HCT116 (cell line): ENCODE measurements around the gene LSM7. TPM values are rescaled to one million over a fixed set of nuclear protein-coding genes. Genes with fewer than 3 reads are reported as not detected.

Source experiments
- ATAC-seq: fragments of 200-7000 bp; cut with Tn5 transposase; 2 replicates; pipeline ENCODE4 v1.9.1; 2020; ENCODE audit warnings: mild to moderate bottlenecking, moderate library complexity
- BruUV-seq: library from RNA; stranded (reverse); fragments of 400-500 nt; replicated peaks from 2 replicates; lab custom pipeline; 2021; lab: Mats Ljungman, UMichigan
- CTCF ChIA-PET: fragments of 300-600 bp; sonication (Branson Sonifier 250); formaldehyde crosslinking; loops from one replicate; lab custom pipeline; 2021; ENCODE audit warnings: antibody characterized with exemption; lab: Charles Lee
- POLR2A ChIA-PET: fragments of 300-600, 350-600 bp; sonication (Branson Sonifier 250); formaldehyde crosslinking; loops from one replicate; lab custom pipeline; 2021; ENCODE audit warnings: antibody characterized with exemption; lab: Charles Lee
- RAD21 ChIA-PET, 2 experiments: fragments of 300-600 bp; sonication (Branson Sonifier 250); formaldehyde crosslinking; loops; one replicate each; lab custom pipeline; 2023; ENCODE audit warnings: low total read pairs in 2 of 2; ENCODE audit not compliant: uncharacterized antibody in 2 of 2, unreplicated experiment in 2 of 2, low non-redundant PET in 1 of 2; lab: Charles Lee
- DNase-seq: peaks from one replicate; pipeline ENCODE4 v3.0.0-alpha.2; 2010; ENCODE audit warnings: low read depth, low spot score
- H2AFZ ChIP-seq: fragments of 200-600 bp; shearing (Covaris generic), sonication (generic); 2 replicates; pipeline ENCODE4 v1.6.1; 2017; ENCODE audit warnings: low read depth, mixed run types, mixed read lengths, antibody characterized with exemption, low read length; ENCODE audit not compliant: poor library complexity, severe bottlenecking
- H3K27ac ChIP-seq: 2 replicates; pipeline ENCODE4 v1.5.1; 2012; ENCODE audit warnings: low read depth, low read length
- H3K27me3 ChIP-seq: fragments of 200-600 bp; sonication (generic); 2 replicates; pipeline ENCODE4 v1.6.1; 2016; ENCODE audit warnings: mixed run types, low read length, mixed read lengths; ENCODE audit not compliant: insufficient read depth
- H3K36me3 ChIP-seq, 2 experiments: fragments of 200-500 bp in 1 of 2; fragments of 200-600 bp in 1 of 2; sonication (Bioruptor generic) in 1 of 2; sonication (generic) in 1 of 2; 2 replicates each; pipeline versions ENCODE4 v1.5.1 to v1.6.1; 2014 to 2016; ENCODE audit warnings: low read length in 2 of 2, inconsistent platforms in 1 of 2, mixed read lengths in 1 of 2, mixed run types in 1 of 2; ENCODE audit not compliant: insufficient read depth in 2 of 2, control insufficient read depth in 1 of 2
- H3K4me1 ChIP-seq, 2 experiments: fragments of 200-600 bp in 1 of 2; sonication (generic) in 1 of 2; 2 replicates each; pipeline versions ENCODE4 v1.5.1 to v1.6.1; 2012 to 2017; ENCODE audit warnings: low read length in 2 of 2, inconsistent platforms in 1 of 2, mild to moderate bottlenecking in 1 of 2, mixed read lengths in 1 of 2, mixed run types in 1 of 2, moderate library complexity in 1 of 2; ENCODE audit not compliant: insufficient read depth in 2 of 2, control insufficient read depth in 1 of 2
- H3K4me2 ChIP-seq: fragments of 200-600 bp; sonication (generic); 2 replicates; pipeline ENCODE4 v1.6.1; 2017; ENCODE audit warnings: mixed run types, low read length, mixed read lengths
- H3K4me3 ChIP-seq, 2 experiments: fragments of 200-600 bp in 1 of 2; sonication (generic) in 1 of 2; replicated peaks in 1 of 2; 2 replicates each; pipeline ENCODE4 v1.5.1; 2011 to 2016; ENCODE audit warnings: low read length in 2 of 2, control low read depth in 1 of 2, low read depth in 1 of 2, mild to moderate bottlenecking in 1 of 2, mixed read lengths in 1 of 2, mixed run types in 1 of 2
- H3K79me2 ChIP-seq: fragments of 200-600 bp; sonication (generic); 2 replicates; pipeline ENCODE4 v1.6.1; 2017; ENCODE audit warnings: mild to moderate bottlenecking, mixed run types, low read length, moderate library complexity, mixed read lengths; ENCODE audit not compliant: insufficient read depth
- H3K9ac ChIP-seq: fragments of 200-600 bp; sonication (generic); 2 replicates; pipeline ENCODE4 v1.6.1; 2016; ENCODE audit warnings: low read length, mixed read lengths
- H3K9me2 ChIP-seq: fragments of 200-600 bp; sonication (generic), shearing (Covaris generic); 2 replicates; pipeline ENCODE4 v1.6.1; 2017; ENCODE audit warnings: mixed run types, mild to moderate bottlenecking, moderate library complexity; ENCODE audit not compliant: insufficient read depth
- H3K9me3 ChIP-seq, 2 experiments: fragments of 200-500 bp in 1 of 2; fragments of 200-600 bp in 1 of 2; sonication (Bioruptor generic) in 1 of 2; sonication (generic) in 1 of 2; 2 replicates each; pipeline ENCODE4 v1.6.1; 2014 to 2017; ENCODE audit warnings: low read length in 2 of 2, mixed read lengths in 2 of 2, inconsistent platforms in 1 of 2, low read depth in 1 of 2, mild to moderate bottlenecking in 1 of 2, mixed run types in 1 of 2, moderate library complexity in 1 of 2; ENCODE audit not compliant: control insufficient read depth in 1 of 2, insufficient read depth in 1 of 2
- H4K20me1 ChIP-seq: fragments of 200-600 bp; sonication (generic), shearing (Covaris generic); 2 replicates; pipeline ENCODE4 v1.6.1; 2017; ENCODE audit warnings: mixed run types, mild to moderate bottlenecking, moderate library complexity; ENCODE audit not compliant: insufficient read depth
- CBX3 ChIP-seq: IDR thresholded peaks from 2 replicates; pipeline ENCODE4 v1.6.1; 2012; ENCODE audit warnings: low read depth
- CEBPB ChIP-seq: IDR thresholded peaks from 2 replicates; pipeline ENCODE4 v1.6.1; 2012; ENCODE audit warnings: low read depth
- EGR1 ChIP-seq: IDR thresholded peaks from 2 replicates; pipeline ENCODE4 v1.6.1; 2012; ENCODE audit warnings: low read depth
- EZH2phosphoT487 ChIP-seq: fragments of 200-600 bp; IDR thresholded peaks from 2 replicates; pipeline ENCODE4 v1.6.1; 2018; ENCODE audit warnings: antibody characterized with exemption, borderline replicate concordance
- FOSL1 ChIP-seq: IDR thresholded peaks from 2 replicates; pipeline ENCODE4 v1.6.1; 2012; ENCODE audit warnings: low read depth
- JUND ChIP-seq: IDR thresholded peaks from 2 replicates; pipeline ENCODE4 v1.6.1; 2012
- RAD21 ChIP-seq: IDR thresholded peaks from 2 replicates; pipeline ENCODE4 v1.6.1; 2012; ENCODE audit warnings: low read depth, mild to moderate bottlenecking
- SP1 ChIP-seq: IDR thresholded peaks from 2 replicates; pipeline ENCODE4 v1.6.1; 2012; ENCODE audit warnings: low read depth
- SRF ChIP-seq: IDR thresholded peaks from 2 replicates; pipeline ENCODE4 v1.6.1; 2012; ENCODE audit warnings: low read depth
- TCF7L2 ChIP-seq: IDR thresholded peaks from 2 replicates; pipeline ENCODE4 v1.7.0; 2011; ENCODE audit warnings: borderline replicate concordance, inconsistent platforms; ENCODE audit not compliant: insufficient read depth, insufficient read length; ENCODE audit errors: extremely low read depth
- YY1 ChIP-seq: IDR thresholded peaks from 2 replicates; pipeline ENCODE4 v1.6.1; 2011; ENCODE audit warnings: low read length, low read depth, moderate library complexity, mild to moderate bottlenecking; ENCODE audit not compliant: insufficient replicate concordance; ENCODE audit errors: extremely low read depth
- ZFX ChIP-seq: fragments of 450-650 bp; IDR thresholded peaks from 2 replicates; pipeline ENCODE4 v1.6.1; 2017
- ZNF274 ChIP-seq: fragments of 200-500 bp; sonication (Bioruptor generic); IDR thresholded peaks from 2 replicates; pipeline ENCODE4 v1.6.1; 2014; ENCODE audit warnings: mild to moderate bottlenecking, low read depth, low read length, inconsistent platforms
- intact Hi-C: fragments of 100-400 bp; cut with micrococcal nuclease; formaldehyde crosslinking; loops from 2 replicates; pipeline ENCODE4 v1.10.0; 2022
- total RNA-seq: library from RNA; stranded (reverse); gene quantifications from one replicate; pipeline ENCODE4 v1.2.1, GENCODE V29; 2021; ENCODE audit not compliant: unreplicated experiment
- TF ChIP-seq, protein P1 (sequence below): IDR thresholded peaks from 2 replicates; pipeline ENCODE4 v1.6.1; 2011; ENCODE audit warnings: mild to moderate bottlenecking, low read length, moderate library complexity; ENCODE audit not compliant: insufficient replicate concordance; ENCODE audit errors: extremely low read depth
- TF ChIP-seq, protein P2 (sequence below): IDR thresholded peaks from 2 replicates; pipeline ENCODE4 v1.6.1; 2012; ENCODE audit warnings: low read depth
- TF ChIP-seq, protein P3 (sequence below): IDR thresholded peaks from 2 replicates; pipeline ENCODE4 v1.6.1; 2012
- TF ChIP-seq, protein P4 (sequence below), 3 experiments: fragments of 200-600 bp in 1 of 3; sonication (generic) in 1 of 3; IDR thresholded peaks in 2 of 3; conservative IDR thresholded peaks in 1 of 3; 2 replicates each; pipeline ENCODE4 v1.5.1; 2012 to 2017; ENCODE audit warnings: low read depth in 2 of 3, low read length in 2 of 3, antibody characterized with exemption in 1 of 3, borderline replicate concordance in 1 of 3, control low read depth in 1 of 3, mild to moderate bottlenecking in 1 of 3, mixed read lengths in 1 of 3, mixed run types in 1 of 3, moderate library complexity in 1 of 3; ENCODE audit not compliant: insufficient read depth in 1 of 3

Gene LSM7
- total RNA-seq, 1 experiment from 2014 or later, result 190 TPM

DNA sequence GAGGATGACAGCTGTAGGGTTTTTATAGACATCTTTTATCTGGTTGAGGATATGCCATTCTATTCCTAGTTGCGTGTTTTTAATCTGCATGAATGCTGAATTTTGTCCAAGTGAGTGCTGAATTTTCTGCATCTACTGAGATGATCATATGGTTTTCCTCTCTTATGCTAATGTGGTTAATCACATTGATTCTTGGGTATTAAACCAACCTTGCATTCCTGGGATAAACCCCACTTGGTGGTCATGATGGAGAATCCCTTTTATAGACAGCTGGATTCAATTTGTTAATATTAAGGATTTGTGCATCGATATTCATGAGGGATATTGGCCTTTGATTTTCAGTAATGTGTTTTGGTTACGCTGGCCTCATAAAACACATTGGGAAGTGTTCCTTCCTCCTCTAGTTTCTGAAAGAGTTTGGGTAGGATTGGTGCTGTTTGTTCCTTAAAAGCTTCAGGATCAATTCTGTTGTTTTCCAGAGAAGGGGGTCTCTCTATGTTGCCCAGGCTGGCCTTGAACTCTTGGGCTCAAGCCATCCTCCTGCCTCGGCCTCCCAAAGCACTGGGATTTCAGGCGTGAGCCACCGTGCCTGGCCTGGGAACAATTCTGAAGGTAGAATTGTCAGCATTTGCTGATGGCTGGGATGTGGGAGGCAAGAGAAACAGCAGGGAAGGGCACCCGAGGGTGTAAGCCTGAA is 13.1 kb downstream of the LSM7 start:
- Histone ChIP-seq H3K4me1 (no peaks in the 10 kb centered on the region), H3K36me3 (no peaks in the 10 kb centered on the region), H4K20me1 (no peaks in the 10 kb centered on the region), H3K27me3 (no peaks in the 10 kb centered on the region), H3K9me3 (no peaks in the 10 kb centered on the region; a peak in 1 of 4 replicates), H3K27ac (no peak overlapping the region), H3K4me2 (no peak overlapping the region), H3K9me2 (no peaks in the 10 kb centered on the region), H3K9ac (no peak overlapping the region), H3K79me2 (no peaks in the 10 kb centered on the region), H3K4me3 (no peak overlapping the region), H2AFZ (no peak overlapping the region)
- no peak for ATAC-seq
- no peak for TF ChIP-seq ZNF274
- no peak for TF ChIP-seq JUND
- no peak for TF ChIP-seq SP1
- TF ChIP-seq, protein P1, sequence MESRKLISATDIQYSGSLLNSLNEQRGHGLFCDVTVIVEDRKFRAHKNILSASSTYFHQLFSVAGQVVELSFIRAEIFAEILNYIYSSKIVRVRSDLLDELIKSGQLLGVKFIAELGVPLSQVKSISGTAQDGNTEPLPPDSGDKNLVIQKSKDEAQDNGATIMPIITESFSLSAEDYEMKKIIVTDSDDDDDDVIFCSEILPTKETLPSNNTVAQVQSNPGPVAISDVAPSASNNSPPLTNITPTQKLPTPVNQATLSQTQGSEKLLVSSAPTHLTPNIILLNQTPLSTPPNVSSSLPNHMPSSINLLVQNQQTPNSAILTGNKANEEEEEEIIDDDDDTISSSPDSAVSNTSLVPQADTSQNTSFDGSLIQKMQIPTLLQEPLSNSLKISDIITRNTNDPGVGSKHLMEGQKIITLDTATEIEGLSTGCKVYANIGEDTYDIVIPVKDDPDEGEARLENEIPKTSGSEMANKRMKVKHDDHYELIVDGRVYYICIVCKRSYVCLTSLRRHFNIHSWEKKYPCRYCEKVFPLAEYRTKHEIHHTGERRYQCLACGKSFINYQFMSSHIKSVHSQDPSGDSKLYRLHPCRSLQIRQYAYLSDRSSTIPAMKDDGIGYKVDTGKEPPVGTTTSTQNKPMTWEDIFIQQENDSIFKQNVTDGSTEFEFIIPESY, result no peak
- TF ChIP-seq EGR1, result no peak
- TF ChIP-seq ZFX, result no peak
- no peak for TF ChIP-seq CEBPB
- TF ChIP-seq, protein P2, sequence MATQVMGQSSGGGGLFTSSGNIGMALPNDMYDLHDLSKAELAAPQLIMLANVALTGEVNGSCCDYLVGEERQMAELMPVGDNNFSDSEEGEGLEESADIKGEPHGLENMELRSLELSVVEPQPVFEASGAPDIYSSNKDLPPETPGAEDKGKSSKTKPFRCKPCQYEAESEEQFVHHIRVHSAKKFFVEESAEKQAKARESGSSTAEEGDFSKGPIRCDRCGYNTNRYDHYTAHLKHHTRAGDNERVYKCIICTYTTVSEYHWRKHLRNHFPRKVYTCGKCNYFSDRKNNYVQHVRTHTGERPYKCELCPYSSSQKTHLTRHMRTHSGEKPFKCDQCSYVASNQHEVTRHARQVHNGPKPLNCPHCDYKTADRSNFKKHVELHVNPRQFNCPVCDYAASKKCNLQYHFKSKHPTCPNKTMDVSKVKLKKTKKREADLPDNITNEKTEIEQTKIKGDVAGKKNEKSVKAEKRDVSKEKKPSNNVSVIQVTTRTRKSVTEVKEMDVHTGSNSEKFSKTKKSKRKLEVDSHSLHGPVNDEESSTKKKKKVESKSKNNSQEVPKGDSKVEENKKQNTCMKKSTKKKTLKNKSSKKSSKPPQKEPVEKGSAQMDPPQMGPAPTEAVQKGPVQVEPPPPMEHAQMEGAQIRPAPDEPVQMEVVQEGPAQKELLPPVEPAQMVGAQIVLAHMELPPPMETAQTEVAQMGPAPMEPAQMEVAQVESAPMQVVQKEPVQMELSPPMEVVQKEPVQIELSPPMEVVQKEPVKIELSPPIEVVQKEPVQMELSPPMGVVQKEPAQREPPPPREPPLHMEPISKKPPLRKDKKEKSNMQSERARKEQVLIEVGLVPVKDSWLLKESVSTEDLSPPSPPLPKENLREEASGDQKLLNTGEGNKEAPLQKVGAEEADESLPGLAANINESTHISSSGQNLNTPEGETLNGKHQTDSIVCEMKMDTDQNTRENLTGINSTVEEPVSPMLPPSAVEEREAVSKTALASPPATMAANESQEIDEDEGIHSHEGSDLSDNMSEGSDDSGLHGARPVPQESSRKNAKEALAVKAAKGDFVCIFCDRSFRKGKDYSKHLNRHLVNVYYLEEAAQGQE, result no peak
- TF ChIP-seq RAD21, result no peak
- TF ChIP-seq, protein P3, sequence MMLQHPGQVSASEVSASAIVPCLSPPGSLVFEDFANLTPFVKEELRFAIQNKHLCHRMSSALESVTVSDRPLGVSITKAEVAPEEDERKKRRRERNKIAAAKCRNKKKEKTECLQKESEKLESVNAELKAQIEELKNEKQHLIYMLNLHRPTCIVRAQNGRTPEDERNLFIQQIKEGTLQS, result no peak
- TF ChIP-seq FOSL1, result no peak
- TF ChIP-seq YY1, result no peak
- TF ChIP-seq, protein P4, sequence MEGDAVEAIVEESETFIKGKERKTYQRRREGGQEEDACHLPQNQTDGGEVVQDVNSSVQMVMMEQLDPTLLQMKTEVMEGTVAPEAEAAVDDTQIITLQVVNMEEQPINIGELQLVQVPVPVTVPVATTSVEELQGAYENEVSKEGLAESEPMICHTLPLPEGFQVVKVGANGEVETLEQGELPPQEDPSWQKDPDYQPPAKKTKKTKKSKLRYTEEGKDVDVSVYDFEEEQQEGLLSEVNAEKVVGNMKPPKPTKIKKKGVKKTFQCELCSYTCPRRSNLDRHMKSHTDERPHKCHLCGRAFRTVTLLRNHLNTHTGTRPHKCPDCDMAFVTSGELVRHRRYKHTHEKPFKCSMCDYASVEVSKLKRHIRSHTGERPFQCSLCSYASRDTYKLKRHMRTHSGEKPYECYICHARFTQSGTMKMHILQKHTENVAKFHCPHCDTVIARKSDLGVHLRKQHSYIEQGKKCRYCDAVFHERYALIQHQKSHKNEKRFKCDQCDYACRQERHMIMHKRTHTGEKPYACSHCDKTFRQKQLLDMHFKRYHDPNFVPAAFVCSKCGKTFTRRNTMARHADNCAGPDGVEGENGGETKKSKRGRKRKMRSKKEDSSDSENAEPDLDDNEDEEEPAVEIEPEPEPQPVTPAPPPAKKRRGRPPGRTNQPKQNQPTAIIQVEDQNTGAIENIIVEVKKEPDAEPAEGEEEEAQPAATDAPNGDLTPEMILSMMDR (IDR thresholded peaks at IDR 0.05 in 2 of 3, conservative IDR thresholded peaks at IDR 0.05 in 1 of 3; ENCODE audit: borderline replicate concordance in 1 of 3, insufficient read depth in 1 of 3, low read depth in 2 of 3, low read length in 2 of 3), result no peak
- TF ChIP-seq EZH2phosphoT487, result no peak
- TF ChIP-seq CBX3, result no peak
- TF ChIP-seq SRF, result no peak
- TF ChIP-seq TCF7L2, result no peak
- CTCF ChIA-PET, result no interaction called here
- BruUV-seq, result no TSS peak
- RAD21 ChIA-PET, result interaction anchor here in 1 of 2 experiments (0.6 kb wide), 1 partner anchor 79 kb away, joined by 3 read pairs; the partner anchor contains the start of gene PLEKHJ1
- POLR2A ChIA-PET, result no interaction called here
- no peak for DNase-seq
- intact Hi-C loops, result no loop called here
